Astrocyte (in vitro differentiated cells and primary cell): ENCODE data around the gene EFNA5. TPM values are rescaled to one million over a fixed set of nuclear protein-coding genes. Genes with fewer than 3 reads are reported as not detected.
A peak's percentile ranks its signal among the peaks of the same experiment; 100 is the strongest.

ENCODE experiments used
- DNase-seq: peaks from one replicate; pipeline ENCODE4 v3.0.0-alpha.2; 2010; ENCODE audit warnings: low read depth
- FAIRE-seq: peaks from 2 replicates; lab custom pipeline; 2011; peaks lifted over from hg19 to GRCh38; lab: Jason Lieb, UNC
- H2AFZ ChIP-seq: 2 replicates; pipeline ENCODE4 v1.6.0; 2012; ENCODE audit warnings: low read depth, low read length, inconsistent platforms
- H3K27ac ChIP-seq: 2 replicates; pipeline ENCODE4 v1.5.1; 2011; ENCODE audit warnings: low read depth, low read length, inconsistent platforms
- H3K27me3 ChIP-seq: 2 replicates; pipeline ENCODE4 v1.6.0; 2011; ENCODE audit warnings: low read length, inconsistent platforms; ENCODE audit not compliant: insufficient read depth
- H3K36me3 ChIP-seq: 2 replicates; pipeline ENCODE4 v1.5.1; 2011; ENCODE audit warnings: low read length, inconsistent platforms; ENCODE audit not compliant: insufficient read depth
- H3K4me1 ChIP-seq: 2 replicates; pipeline ENCODE4 v1.5.1; 2011; ENCODE audit warnings: low read length, inconsistent platforms; ENCODE audit not compliant: insufficient read depth
- H3K4me2 ChIP-seq: 2 replicates; pipeline ENCODE4 v1.6.0; 2012; ENCODE audit warnings: low read length, inconsistent platforms
- H3K4me3 ChIP-seq: 2 replicates; pipeline ENCODE4 v1.5.1; 2011; ENCODE audit warnings: low read depth, mild to moderate bottlenecking, low read length, inconsistent platforms; ENCODE audit not compliant: insufficient read depth
- H3K79me2 ChIP-seq: 2 replicates; pipeline ENCODE4 v1.6.0; 2012; ENCODE audit warnings: mild to moderate bottlenecking, low read length, inconsistent platforms; ENCODE audit not compliant: insufficient read depth
- H3K9ac ChIP-seq: 2 replicates; pipeline ENCODE4 v1.6.0; 2012; ENCODE audit warnings: mild to moderate bottlenecking, low read length, inconsistent platforms
- H3K9me3 ChIP-seq: 2 replicates; pipeline ENCODE4 v1.5.1; 2012; ENCODE audit warnings: low read depth, mild to moderate bottlenecking, low read length, inconsistent platforms; ENCODE audit not compliant: insufficient read depth
- H4K20me1 ChIP-seq: 2 replicates; pipeline ENCODE4 v1.6.0; 2012; ENCODE audit warnings: low read length, inconsistent platforms; ENCODE audit not compliant: insufficient read depth
- H3K27ac Mint-ChIP-seq: one replicate; pipeline ENCODE4 v1.8.0; 2021; ENCODE audit warnings: mild to moderate bottlenecking, mixed read lengths; ENCODE audit not compliant: unreplicated experiment
- H3K27me3 Mint-ChIP-seq: one replicate; pipeline ENCODE4 v1.8.0; 2021; ENCODE audit warnings: low read depth, mixed read lengths; ENCODE audit not compliant: unreplicated experiment
- H3K36me3 Mint-ChIP-seq: one replicate; pipeline ENCODE4 v1.8.0; 2021; ENCODE audit warnings: low read depth, mixed read lengths; ENCODE audit not compliant: unreplicated experiment
- H3K4me1 Mint-ChIP-seq: one replicate; pipeline ENCODE4 v1.8.0; 2021; ENCODE audit warnings: low read depth, mixed read lengths; ENCODE audit not compliant: unreplicated experiment
- H3K4me3 Mint-ChIP-seq: one replicate; pipeline ENCODE4 v1.8.0; 2021; ENCODE audit warnings: mild to moderate bottlenecking, moderate library complexity, mixed read lengths; ENCODE audit not compliant: unreplicated experiment
- H3K9me3 Mint-ChIP-seq: one replicate; pipeline ENCODE4 v1.8.0; 2021; ENCODE audit warnings: mild to moderate bottlenecking, mixed read lengths; ENCODE audit not compliant: unreplicated experiment
- CTCF ChIP-seq: IDR thresholded peaks from 2 replicates; pipeline ENCODE4 v1.5.1; 2011; ENCODE audit warnings: low read depth, mild to moderate bottlenecking, inconsistent platforms, low read length, moderate library complexity; ENCODE audit not compliant: insufficient read depth
- EZH2 ChIP-seq: IDR thresholded peaks from 2 replicates; pipeline ENCODE4 v1.6.1; 2012; ENCODE audit warnings: mild to moderate bottlenecking, low read length, inconsistent platforms; ENCODE audit not compliant: insufficient read depth
- total RNA-seq: library from RNA; stranded (reverse); gene quantifications from 2 replicates; pipeline ENCODE4 v1.2.1, GENCODE V29; 2021

Gene EFNA5
- total RNA-seq, 1 donor from 2014 or later, result 59.3 TPM

- H3K27ac Mint-ChIP-seq, result peak overlapping the region; percentile 5
- Histone ChIP-seq H3K36me3 (no peaks in the 10 kb centered on the region), H3K9me3 (no peaks in the 10 kb centered on the region), H3K4me3 (no peak overlapping the region), H4K20me1 (no peaks in the 10 kb centered on the region), H2AFZ (no peak overlapping the region), H3K4me2 (no peak overlapping the region), H3K27me3 (no peaks in the 10 kb centered on the region), H3K9ac (no peak overlapping the region), H3K27ac (no peak overlapping the region), H3K79me2 (no peaks in the 10 kb centered on the region), H3K4me1 (no peaks in the 10 kb centered on the region)
- FAIRE-seq, result no peak
- no peaks in the 10 kb centered on the region for H3K36me3 Mint-ChIP-seq
- no peak for DNase-seq
- H3K9me3 Mint-ChIP-seq, result no peaks in the 10 kb centered on the region
- no peak for TF ChIP-seq EZH2
- no peaks in the 10 kb centered on the region for H3K27me3 Mint-ChIP-seq
- H3K4me1 Mint-ChIP-seq, result peaks cover 17% of the 10 kb centered on the region
- no peak overlapping the region for H3K4me3 Mint-ChIP-seq
Observed at GRCh38 chr5:107594253-107595045, 76.3 kb downstream of the EFNA5 start.

- no peak for FAIRE-seq
- no peaks in the 10 kb centered on the region for H3K9me3 ChIP-seq
- H3K4me1 Mint-ChIP-seq, result peaks cover 17% of the 10 kb centered on the region
Observed at GRCh38 chr5:107593009-107593408, 77.7 kb downstream of the EFNA5 start.

GRCh38 chr5:107592515-107592914, 78.2 kb downstream of the EFNA5 start:
- Mint-ChIP-seq H3K9me3 (no peaks in the 10 kb centered on the region), H3K36me3 (no peaks in the 10 kb centered on the region), H3K27me3 (no peaks in the 10 kb centered on the region), H3K4me1 (peaks cover 17% of the 10 kb centered on the region), H3K27ac (peak overlapping the region; percentile 19), H3K4me3 (no peak overlapping the region)
- Histone ChIP-seq H3K79me2 (no peaks in the 10 kb centered on the region), H3K36me3 (no peaks in the 10 kb centered on the region), H3K9me3 (no peaks in the 10 kb centered on the region), H3K4me3 (no peak overlapping the region), H2AFZ (no peak overlapping the region), H3K27ac (no peak overlapping the region), H3K4me1 (no peaks in the 10 kb centered on the region), H3K9ac (no peak overlapping the region), H3K27me3 (no peaks in the 10 kb centered on the region), H4K20me1 (no peaks in the 10 kb centered on the region), H3K4me2 (no peak overlapping the region)
- DNase-seq, result no peak
- TF ChIP-seq EZH2 (no peak), CTCF (no peak)
- FAIRE-seq, result no peak

More at GRCh38 chr5:107593009-107593408, 77.7 kb downstream of the EFNA5 start:
- Histone ChIP-seq H3K27ac (no peak overlapping the region), H3K9ac (no peak overlapping the region), H2AFZ (no peak overlapping the region), H3K4me1 (no peaks in the 10 kb centered on the region), H3K4me3 (no peak overlapping the region), H3K27me3 (no peaks in the 10 kb centered on the region), H3K36me3 (no peaks in the 10 kb centered on the region), H3K4me2 (no peak overlapping the region), H4K20me1 (no peaks in the 10 kb centered on the region), H3K79me2 (no peaks in the 10 kb centered on the region)
- no peak overlapping the region for H3K27ac Mint-ChIP-seq
- no peaks in the 10 kb centered on the region for H3K36me3 Mint-ChIP-seq
- no peak for TF ChIP-seq EZH2
- no peak for TF ChIP-seq CTCF
- no peaks in the 10 kb centered on the region for H3K27me3 Mint-ChIP-seq
- H3K4me3 Mint-ChIP-seq, result no peak overlapping the region
- no peaks in the 10 kb centered on the region for H3K9me3 Mint-ChIP-seq
- DNase-seq, result no peak
